ENCODE measurements around the gene TEX29.

The TEX29 gene

GRCh38 chr13:111343186-111343805, 22.9 kb downstream of the TEX29 start:
- no peak for DNase-seq (ENCODE audit: low spot score)
- no peak for TF ChIP-seq CTCF (IDR thresholded peaks at IDR 0.05; ENCODE audit: extremely low read depth, missing control alignments)

- no peak for DNase-seq (ENCODE audit: low spot score)
- TF ChIP-seq CTCF (IDR thresholded peaks at IDR 0.05; ENCODE audit: extremely low read depth, missing control alignments), result no peak
These were observed 24.2 kb downstream of the TEX29 start for GRCh38 chr13:111344471-111345191.

- DNase-seq (ENCODE audit: low spot score), result no peak
- no peak for TF ChIP-seq CTCF (IDR thresholded peaks at IDR 0.05; ENCODE audit: extremely low read depth, missing control alignments)
These were observed 25.2 kb downstream of the TEX29 start for GRCh38 chr13:111345682-111346081.

GRCh38 chr13:111346101-111346680, 25.7 kb downstream of the TEX29 start:
- no peak for DNase-seq (ENCODE audit: low spot score)
- no peak for TF ChIP-seq CTCF (IDR thresholded peaks at IDR 0.05; ENCODE audit: extremely low read depth, missing control alignments)

GRCh38 chr13:111347438-111347837, 27.0 kb downstream of the TEX29 start:
- DNase-seq (ENCODE audit: low spot score), result no peak
- no peak for TF ChIP-seq CTCF (IDR thresholded peaks at IDR 0.05; ENCODE audit: extremely low read depth, missing control alignments)

- no peak for DNase-seq (ENCODE audit: low spot score)
- no peak for TF ChIP-seq CTCF (IDR thresholded peaks at IDR 0.05; ENCODE audit: extremely low read depth, missing control alignments)
These were observed 33.1 kb downstream of the TEX29 start for GRCh38 chr13:111353508-111353907.

GRCh38 chr13:111354789-111355188, 34.3 kb downstream of the TEX29 start:
- DNase-seq (ENCODE audit: low spot score), result no peak
- TF ChIP-seq CTCF (IDR thresholded peaks at IDR 0.05; ENCODE audit: extremely low read depth, missing control alignments), result no peak

All from GM20000 (cell line).